Kidney (tissue), 2 donors: ENCODE measurements around the gene EBF3. TPM values are rescaled to one million over a fixed set of nuclear protein-coding genes. Genes with fewer than 3 reads are reported as not detected.

ENCODE experiments used
- microRNA-seq: library from miRNA; unstranded; fragments of <30 nt; microRNA quantifications from one replicate; pipeline ENCODE4 v1.2.0, GENCODE V29; 2020
- polyA plus RNA-seq: library from polyadenylated mRNA; stranded (reverse); fragments of 350-450 nt; fragmentation: Illumina TruSeq; extraction: RNeasy Lipid Tissue Mini Kit (QIAGEN cat#74804); gene quantifications from one replicate; pipeline ENCODE4 v1.2.3, GENCODE V29; 2014; ENCODE audit warnings: low read depth, low replicate concordance; ENCODE audit not compliant: insufficient read depth
- total RNA-seq: library from RNA; stranded (reverse); fragmentation: NEBNext Ultra II Directional; extraction: Animal tissue kit (Norgen Biotek cat#: 25700); gene quantifications from one replicate; pipeline ENCODE4 v1.2.1, GENCODE V29; 2021
- donor health status: DM: yes; HTN: yes; CAD: no.

Gene EBF3
- total and polyA plus RNA-seq, 2 donors from 2014 or later: 0.09 to 0.98 TPM

Small RNA genes within 50 kb of the gene (microRNA-seq; reads per million reads assigned to microRNA genes)
- gene MIR4297: not detected

Other genes with a start within 250 kb of the EBF3 start
- 6.6 TPM for gene C10orf143, start 146.6 kb upstream of the EBF3 start, total RNA-seq
- 9.2 TPM for gene C10orf143, start 146.6 kb upstream of the EBF3 start, polyA plus RNA-seq
- 52.5 TPM for gene GLRX3, start 172.1 kb upstream of the EBF3 start, total RNA-seq
- gene GLRX3, start 172.1 kb upstream of the EBF3 start, polyA plus RNA-seq: 70.4 TPM